ENCODE results near the gene TRAF3.

The TRAF3 gene

GRCh38 chr14:102957222-102957621 is 180.0 kb downstream of the TRAF3 start:
- no peak for DNase-seq

GRCh38 chr14:102958461-102958860 is 181.2 kb downstream of the TRAF3 start:
- no peak for DNase-seq
